NCI-H2107 treated with DMSO at 0.1 percent for 48 hours (cell line): ENCODE measurements around the gene LITAFD.
"Not testable (repeated sequence)": the region's sequence is repeated elsewhere in the genome, so short reads cannot be mapped to it uniquely, and the experiment has no call there.

ENCODE experiments used
- DNase-seq: peaks from one replicate; lab custom pipeline; 2025; ENCODE audit not compliant: unreplicated experiment; lab: John Stamatoyannopoulos, UW

LITAFD gene

GRCh38 chr16:8872071-8872470, 10.1 kb upstream of the LITAFD start:
- DNase-seq = no peak

- no peak for DNase-seq
Measured at GRCh38 chr16:8872967-8873865, 8.9 kb upstream of the LITAFD start.

GRCh38 chr16:8873866-8874195, 8.3 kb upstream of the LITAFD start:
- not testable (repeated sequence) for DNase-seq

GRCh38 chr16:8874388-8874787, 7.8 kb upstream of the LITAFD start:
- no peak for DNase-seq

- not testable (repeated sequence) for DNase-seq
Measured at GRCh38 chr16:8875317-8875716, 6.8 kb upstream of the LITAFD start.

- no peak for DNase-seq
Measured at GRCh38 chr16:8877894-8878522, 4.1 kb upstream of the LITAFD start.

GRCh38 chr16:8878523-8878911, 3.6 kb upstream of the LITAFD start:
- no peak for DNase-seq

GRCh38 chr16:8880839-8881510, 1.2 kb upstream of the LITAFD start:
- no peak for DNase-seq

- no peak for DNase-seq
Measured at GRCh38 chr16:8882725-8883377, 700 bp downstream of the LITAFD start.

GRCh38 chr16:8885674-8886592, 3.8 kb downstream of the LITAFD start:
- DNase-seq = peak; percentile 14

GRCh38 chr16:8886593-8887430, 4.7 kb downstream of the LITAFD start:
- no peak for DNase-seq

GRCh38 chr16:8887431-8887765, 5.2 kb downstream of the LITAFD start:
- DNase-seq = no peak

GRCh38 chr16:8887952-8888560, 5.9 kb downstream of the LITAFD start:
- no peak for DNase-seq

- no peak for DNase-seq
Measured at GRCh38 chr16:8888951-8889892, 7.1 kb downstream of the LITAFD start.

- DNase-seq = no peak
Measured at GRCh38 chr16:8889893-8890548, 7.9 kb downstream of the LITAFD start.

GRCh38 chr16:8890549-8890921, 8.4 kb downstream of the LITAFD start:
- DNase-seq = no peak

- no peak for DNase-seq
Measured at GRCh38 chr16:8892101-8892575, 10.0 kb downstream of the LITAFD start.

- no peak for DNase-seq
Measured at GRCh38 chr16:8893426-8893825, 11.3 kb downstream of the LITAFD start.
